GM18519 (cell line): ENCODE results near the gene TCP1.
"Not testable (repeated sequence)": the region's sequence is repeated elsewhere in the genome, so short reads cannot be mapped to it uniquely, and the experiment has no call there.

Source experiments
- ATAC-seq: cut with Tn5 transposase; IDR thresholded peaks from one replicate; pipeline ENCODE4 v1.9.1; 2021; ENCODE audit warnings: mild to moderate bottlenecking, moderate library complexity; ENCODE audit not compliant: unreplicated experiment, low FRiP score

TCP1 gene

GRCh38 chr6:159817951-159818739, 28.7 kb upstream of the TCP1 start:
- ATAC-seq: no peak

- ATAC-seq: not testable (repeated sequence)
Observed at GRCh38 chr6:159816775-159817174, 27.4 kb upstream of the TCP1 start.

- ATAC-seq: no peak
Observed at GRCh38 chr6:159815410-159815809, 26.0 kb upstream of the TCP1 start.

GRCh38 chr6:159813781-159814180, 24.4 kb upstream of the TCP1 start:
- ATAC-seq: no peak

GRCh38 chr6:159809149-159809548, 19.7 kb upstream of the TCP1 start:
- ATAC-seq: peak; percentile 44

- no peak for ATAC-seq
Observed at GRCh38 chr6:159808647-159809046, 19.2 kb upstream of the TCP1 start.

GRCh38 chr6:159807150-159807858, 17.9 kb upstream of the TCP1 start:
- ATAC-seq: no peak

GRCh38 chr6:159806021-159806458, 16.6 kb upstream of the TCP1 start:
- ATAC-seq: no peak

GRCh38 chr6:159805440-159806020, 16.1 kb upstream of the TCP1 start:
- no peak for ATAC-seq

GRCh38 chr6:159804504-159804903, 15.1 kb upstream of the TCP1 start:
- ATAC-seq: no peak

GRCh38 chr6:159801935-159802334, 12.5 kb upstream of the TCP1 start:
- ATAC-seq: no peak

GRCh38 chr6:159800141-159800865, 10.9 kb upstream of the TCP1 start, which contains the start of gene PNLDC1:
PNLDC1 (plus strand) TSS chr6:159800276; CDS start chr6:159800308, 32 bp downstream.
- no peak for ATAC-seq

GRCh38 chr6:159797554-159797953, 8.2 kb upstream of the TCP1 start:
- ATAC-seq: no peak

- not testable (repeated sequence) for ATAC-seq
Observed at GRCh38 chr6:159794976-159795375, 5.6 kb upstream of the TCP1 start.

- ATAC-seq: no peak
Observed at GRCh38 chr6:159790956-159791598, 1.7 kb upstream of the TCP1 start.

- peak; percentile 85 for ATAC-seq
Observed at GRCh38 chr6:159790149-159790955, 950 bp upstream of the TCP1 start, which contains the start of gene MRPL18. MRPL18 (plus strand) TSS chr6:159790467; CDS start chr6:159790588, 121 bp downstream.

- no peak for ATAC-seq
Observed at GRCh38 chr6:159788753-159789376, 537 bp downstream of the TCP1 start.

- ATAC-seq: no peak
Observed at GRCh38 chr6:159788276-159788675, 1.1 kb downstream of the TCP1 start.
